Liver (tissue), 3 donors: ENCODE measurements around the gene TIMM29.

Experiments used
- RAD21 ChIP-seq, 2 donors: IDR thresholded peaks; 2 replicates each; pipeline ENCODE4 v1.6.1; 2016; ENCODE audit warnings: antibody characterized with exemption in 2 of 2, mild to moderate bottlenecking in 2 of 2
- TAF1 ChIP-seq: conservative IDR thresholded peaks from 2 replicates; pipeline ENCODE4 v1.6.1; 2016; ENCODE audit warnings: antibody characterized with exemption, mild to moderate bottlenecking
- YY1 ChIP-seq: IDR thresholded peaks from 2 replicates; pipeline ENCODE4 v1.6.1; 2016; ENCODE audit warnings: antibody characterized with exemption, mild to moderate bottlenecking
- TF ChIP-seq, protein P1 (sequence below): fragments of 150-350 bp; IDR thresholded peaks from 2 replicates; pipeline ENCODE4 v1.5.1; 2017; ENCODE audit warnings: improper control_type of control experiment, low read depth, low read length; ENCODE audit not compliant: missing input control
- TF ChIP-seq, protein P2 (sequence below): IDR thresholded peaks from 2 replicates; pipeline ENCODE4 v1.6.1; 2016; ENCODE audit warnings: antibody characterized with exemption
- donor health status: healthy.
- donor health status: healthy.

DNA sequence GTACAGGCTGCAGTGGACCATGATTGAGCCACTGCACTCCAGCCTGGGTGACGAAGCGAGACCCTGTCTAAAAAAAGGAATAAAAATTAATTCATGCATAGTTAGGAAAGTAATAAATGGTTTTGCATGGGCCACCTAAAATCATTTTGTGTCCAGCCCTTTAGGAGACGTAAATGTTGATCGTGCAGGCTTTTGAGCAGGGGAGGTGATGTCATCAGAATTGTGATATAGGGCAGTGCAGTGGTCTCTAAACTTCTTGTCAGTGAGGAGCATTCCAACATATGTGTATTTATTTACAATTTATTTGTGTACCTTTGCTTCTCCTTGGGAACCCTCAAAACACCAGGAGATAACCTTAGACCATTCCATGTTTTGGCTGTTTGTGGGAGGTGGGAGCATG is 35.3 kb downstream of the TIMM29 start:
- TF ChIP-seq, protein P1, sequence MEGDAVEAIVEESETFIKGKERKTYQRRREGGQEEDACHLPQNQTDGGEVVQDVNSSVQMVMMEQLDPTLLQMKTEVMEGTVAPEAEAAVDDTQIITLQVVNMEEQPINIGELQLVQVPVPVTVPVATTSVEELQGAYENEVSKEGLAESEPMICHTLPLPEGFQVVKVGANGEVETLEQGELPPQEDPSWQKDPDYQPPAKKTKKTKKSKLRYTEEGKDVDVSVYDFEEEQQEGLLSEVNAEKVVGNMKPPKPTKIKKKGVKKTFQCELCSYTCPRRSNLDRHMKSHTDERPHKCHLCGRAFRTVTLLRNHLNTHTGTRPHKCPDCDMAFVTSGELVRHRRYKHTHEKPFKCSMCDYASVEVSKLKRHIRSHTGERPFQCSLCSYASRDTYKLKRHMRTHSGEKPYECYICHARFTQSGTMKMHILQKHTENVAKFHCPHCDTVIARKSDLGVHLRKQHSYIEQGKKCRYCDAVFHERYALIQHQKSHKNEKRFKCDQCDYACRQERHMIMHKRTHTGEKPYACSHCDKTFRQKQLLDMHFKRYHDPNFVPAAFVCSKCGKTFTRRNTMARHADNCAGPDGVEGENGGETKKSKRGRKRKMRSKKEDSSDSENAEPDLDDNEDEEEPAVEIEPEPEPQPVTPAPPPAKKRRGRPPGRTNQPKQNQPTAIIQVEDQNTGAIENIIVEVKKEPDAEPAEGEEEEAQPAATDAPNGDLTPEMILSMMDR, result no peak
- TF ChIP-seq, protein P2, sequence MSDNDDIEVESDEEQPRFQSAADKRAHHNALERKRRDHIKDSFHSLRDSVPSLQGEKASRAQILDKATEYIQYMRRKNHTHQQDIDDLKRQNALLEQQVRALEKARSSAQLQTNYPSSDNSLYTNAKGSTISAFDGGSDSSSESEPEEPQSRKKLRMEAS, result no peak
- TF ChIP-seq RAD21 (IDR thresholded peaks at IDR 0.05), result no peak
- TF ChIP-seq YY1, result no peak
- no peak for TF ChIP-seq TAF1
